ENCODE data around the gene TRANK1. TPM values are rescaled to one million over a fixed set of nuclear protein-coding genes. Genes with fewer than 3 reads are reported as not detected.
"Not testable (repeated sequence)": the region's sequence is repeated elsewhere in the genome, so short reads cannot be mapped to it uniquely, and the experiment has no call there.

TRANK1 gene
- polyA plus RNA-seq, 1 donor (not counting 4 experiments of a cell fraction or from before 2014, with no cell fraction given), result 3.2 TPM

DNA sequence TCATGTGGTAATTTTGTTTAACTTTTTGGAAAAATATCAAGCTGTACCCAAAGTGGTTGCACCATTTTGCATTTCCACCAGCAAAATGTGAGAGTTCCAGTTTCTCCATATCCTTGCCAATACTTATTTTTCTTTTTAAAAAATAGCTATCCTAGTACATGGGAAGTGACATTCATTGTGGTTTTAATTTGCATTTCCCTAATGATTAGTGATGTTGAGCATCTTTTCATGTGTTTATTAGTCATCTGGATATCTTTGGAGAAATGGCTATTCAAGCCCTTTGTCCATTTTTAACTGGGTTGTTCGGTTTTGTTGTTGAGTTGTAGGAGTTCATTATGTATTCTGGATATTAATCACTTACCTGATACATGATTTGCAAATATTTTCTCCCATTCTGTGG lies 19.5 kb upstream of the TRANK1 start:
- no peaks in the 10 kb centered on the region for H3K79me2 ChIP-seq (ENCODE audit: control insufficient read depth, insufficient read depth, low read length)
- H3K9me1 ChIP-seq (ENCODE audit: control insufficient read depth, extremely low read depth, insufficient read depth, low read length), result no peaks in the 10 kb centered on the region
- FAIRE-seq (no peak), DNase-seq (ENCODE audit: low read depth, low spot score) (no peak)
- H3K4me3 ChIP-seq (ENCODE audit: control insufficient read depth in 2 of 3, extremely low read depth in 1 of 3, insufficient read depth in 2 of 3, low read depth in 1 of 3, low read length in 3 of 3), result no peak overlapping the region
- no peaks in the 10 kb centered on the region for H4K20me1 ChIP-seq (ENCODE audit: control insufficient read depth, extremely low read depth, insufficient read depth, low read length)
- H3K9ac ChIP-seq (ENCODE audit: control insufficient read depth, extremely low read depth, insufficient read depth, low read length), result no peak overlapping the region
- H3K4me1 ChIP-seq (ENCODE audit: control insufficient read depth, extremely low read depth, insufficient read depth, low read length), result peaks cover 12% of the 10 kb centered on the region
- TF ChIP-seq EZH2 (IDR thresholded peaks at IDR 0.05; ENCODE audit: low read length), result no peak
- TF ChIP-seq, protein P1, sequence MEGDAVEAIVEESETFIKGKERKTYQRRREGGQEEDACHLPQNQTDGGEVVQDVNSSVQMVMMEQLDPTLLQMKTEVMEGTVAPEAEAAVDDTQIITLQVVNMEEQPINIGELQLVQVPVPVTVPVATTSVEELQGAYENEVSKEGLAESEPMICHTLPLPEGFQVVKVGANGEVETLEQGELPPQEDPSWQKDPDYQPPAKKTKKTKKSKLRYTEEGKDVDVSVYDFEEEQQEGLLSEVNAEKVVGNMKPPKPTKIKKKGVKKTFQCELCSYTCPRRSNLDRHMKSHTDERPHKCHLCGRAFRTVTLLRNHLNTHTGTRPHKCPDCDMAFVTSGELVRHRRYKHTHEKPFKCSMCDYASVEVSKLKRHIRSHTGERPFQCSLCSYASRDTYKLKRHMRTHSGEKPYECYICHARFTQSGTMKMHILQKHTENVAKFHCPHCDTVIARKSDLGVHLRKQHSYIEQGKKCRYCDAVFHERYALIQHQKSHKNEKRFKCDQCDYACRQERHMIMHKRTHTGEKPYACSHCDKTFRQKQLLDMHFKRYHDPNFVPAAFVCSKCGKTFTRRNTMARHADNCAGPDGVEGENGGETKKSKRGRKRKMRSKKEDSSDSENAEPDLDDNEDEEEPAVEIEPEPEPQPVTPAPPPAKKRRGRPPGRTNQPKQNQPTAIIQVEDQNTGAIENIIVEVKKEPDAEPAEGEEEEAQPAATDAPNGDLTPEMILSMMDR (optimal IDR thresholded peaks at IDR 0.05 in 1 of 3, IDR thresholded peaks at IDR 0.05 in 1 of 3, conservative IDR thresholded peaks at IDR 0.05 in 1 of 3; ENCODE audit: extremely low read depth in 1 of 3, insufficient read depth in 2 of 3, low read length in 3 of 3), result no peak
- no peaks in the 10 kb centered on the region for H3K27me3 ChIP-seq (ENCODE audit: control insufficient read depth, extremely low read depth, insufficient read depth, low read length)
- dilution Hi-C loops (cut with MboI; ENCODE audit: extremely low pct_ligation_motif_present, low sequenced_read_pairs), result no loop called here
- H3K36me3 ChIP-seq (ENCODE audit: control insufficient read depth in 2 of 2, extremely low read depth in 1 of 2, insufficient read depth in 2 of 2, low read length in 2 of 2), result no peaks in the 10 kb centered on the region
- H3K9me3 ChIP-seq (ENCODE audit: control insufficient read depth, low read depth, low read length), result no peaks in the 10 kb centered on the region
- H2AFZ ChIP-seq (ENCODE audit: control insufficient read depth, low read length), result no peak overlapping the region
- no peak overlapping the region for H3K27ac ChIP-seq (ENCODE audit: control insufficient read depth, insufficient read depth, low read length)
- H3K4me2 ChIP-seq (ENCODE audit: control insufficient read depth, extremely low read depth, insufficient read depth, low read depth, low read length), result no peak overlapping the region

DNA sequence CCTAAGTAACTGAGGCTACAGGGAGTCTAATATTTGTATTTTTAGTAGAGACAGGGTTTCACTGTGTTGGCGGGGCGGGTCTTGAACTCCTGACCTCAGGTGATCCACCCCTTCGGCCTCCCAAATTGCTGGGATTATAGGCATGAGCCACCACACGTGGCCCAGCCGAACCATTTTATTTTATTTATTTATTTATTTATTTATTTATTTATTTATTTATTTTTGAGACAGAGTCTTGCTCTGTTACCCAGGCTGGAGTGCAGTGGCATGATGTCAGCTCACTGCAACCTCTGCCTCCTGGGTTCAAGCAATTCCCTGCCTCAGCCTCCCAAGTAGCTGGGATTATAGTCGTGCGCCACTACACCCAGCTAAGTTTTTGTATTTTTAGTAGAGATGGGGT lies 18.2 kb upstream of the TRANK1 start:
- peaks cover 14% of the 10 kb centered on the region for H3K4me1 ChIP-seq (ENCODE audit: control insufficient read depth, extremely low read depth, insufficient read depth, low read length)
- H3K9ac ChIP-seq (ENCODE audit: control insufficient read depth, extremely low read depth, insufficient read depth, low read length); H3K27ac ChIP-seq (ENCODE audit: control insufficient read depth, insufficient read depth, low read length); H3K4me3 ChIP-seq (ENCODE audit: control insufficient read depth in 2 of 3, extremely low read depth in 1 of 3, insufficient read depth in 2 of 3, low read depth in 1 of 3, low read length in 3 of 3); H3K36me3 ChIP-seq (ENCODE audit: control insufficient read depth in 2 of 2, extremely low read depth in 1 of 2, insufficient read depth in 2 of 2, low read length in 2 of 2); H3K9me1 ChIP-seq (ENCODE audit: control insufficient read depth, extremely low read depth, insufficient read depth, low read length); H2AFZ ChIP-seq (ENCODE audit: control insufficient read depth, low read length); H3K9me3 ChIP-seq (ENCODE audit: control insufficient read depth, low read depth, low read length); dilution Hi-C loops (cut with MboI; ENCODE audit: extremely low pct_ligation_motif_present, low sequenced_read_pairs); FAIRE-seq; H3K79me2 ChIP-seq (ENCODE audit: control insufficient read depth, insufficient read depth, low read length); H3K27me3 ChIP-seq (ENCODE audit: control insufficient read depth, extremely low read depth, insufficient read depth, low read length); DNase-seq (ENCODE audit: low read depth, low spot score); H3K4me2 ChIP-seq (ENCODE audit: control insufficient read depth, extremely low read depth, insufficient read depth, low read depth, low read length); H4K20me1 ChIP-seq (ENCODE audit: control insufficient read depth, extremely low read depth, insufficient read depth, low read length): not testable (repeated sequence)

DNA sequence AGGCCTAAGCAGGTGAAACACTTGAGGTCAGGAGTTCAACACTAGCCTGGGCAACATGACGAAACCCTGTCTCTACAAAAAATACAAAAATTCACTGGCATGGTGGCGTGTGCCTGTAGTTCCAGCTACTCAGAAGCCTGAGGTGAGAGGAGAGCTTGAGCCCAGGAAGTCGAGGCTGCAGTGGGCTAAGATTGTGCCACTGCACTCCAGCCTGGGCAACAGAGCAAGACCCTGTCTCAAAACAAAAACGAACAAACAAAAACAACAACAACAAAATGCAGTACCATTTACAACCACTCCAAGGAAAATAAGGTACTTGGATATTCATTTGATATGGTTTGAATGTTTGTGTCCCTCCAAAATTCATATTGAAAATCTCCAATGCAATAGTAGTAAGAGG lies 15.6 kb upstream of the TRANK1 start:
- Histone ChIP-seq H3K9ac (ENCODE audit: control insufficient read depth, extremely low read depth, insufficient read depth, low read length) (no peak overlapping the region), H3K79me2 (ENCODE audit: control insufficient read depth, insufficient read depth, low read length) (no peaks in the 10 kb centered on the region), H3K9me3 (ENCODE audit: control insufficient read depth, low read depth, low read length) (no peaks in the 10 kb centered on the region), H3K4me2 (ENCODE audit: control insufficient read depth, extremely low read depth, insufficient read depth, low read depth, low read length) (no peak overlapping the region), H4K20me1 (ENCODE audit: control insufficient read depth, extremely low read depth, insufficient read depth, low read length) (no peaks in the 10 kb centered on the region), H3K9me1 (ENCODE audit: control insufficient read depth, extremely low read depth, insufficient read depth, low read length) (no peaks in the 10 kb centered on the region), H2AFZ (ENCODE audit: control insufficient read depth, low read length) (no peak overlapping the region), H3K4me3 (ENCODE audit: control insufficient read depth in 2 of 3, extremely low read depth in 1 of 3, insufficient read depth in 2 of 3, low read depth in 1 of 3, low read length in 3 of 3) (no peak overlapping the region), H3K4me1 (ENCODE audit: control insufficient read depth, extremely low read depth, insufficient read depth, low read length) (peaks cover 17% of the 10 kb centered on the region), H3K36me3 (ENCODE audit: control insufficient read depth in 2 of 2, extremely low read depth in 1 of 2, insufficient read depth in 2 of 2, low read length in 2 of 2) (no peaks in the 10 kb centered on the region), H3K27ac (ENCODE audit: control insufficient read depth, insufficient read depth, low read length) (no peak overlapping the region), H3K27me3 (ENCODE audit: control insufficient read depth, extremely low read depth, insufficient read depth, low read length) (no peaks in the 10 kb centered on the region)
- TF ChIP-seq, protein P1 (optimal IDR thresholded peaks at IDR 0.05 in 1 of 3, IDR thresholded peaks at IDR 0.05 in 1 of 3, conservative IDR thresholded peaks at IDR 0.05 in 1 of 3; ENCODE audit: extremely low read depth in 1 of 3, insufficient read depth in 2 of 3, low read length in 3 of 3), result no peak
- no peak for TF ChIP-seq EZH2 (IDR thresholded peaks at IDR 0.05; ENCODE audit: low read length)
- FAIRE-seq, result no peak
- no peak for DNase-seq (ENCODE audit: low read depth, low spot score)
- dilution Hi-C loops (cut with MboI; ENCODE audit: extremely low pct_ligation_motif_present, low sequenced_read_pairs), result no loop called here

All from keratinocyte (primary cell).